Gastroesophageal sphincter (tissue), 3 donors: ENCODE measurements around the gene GOLGA8S.

Source experiments
- POLR2A ChIP-seq, 2 donors: fragments of 450-650 bp; IDR thresholded peaks; one replicate each; pipeline ENCODE4 v1.6.1; 2017; ENCODE audit warnings: antibody characterized with exemption in 2 of 2, mild to moderate bottlenecking in 2 of 2, moderate library complexity in 1 of 2
- TF ChIP-seq, protein P1 (sequence below), 4 experiments: fragments of 200-600 bp in 2 of 4; fragments of 450-650 bp in 2 of 4; sonication (generic) in 1 of 4; IDR thresholded peaks; one replicate each; pipeline ENCODE4 v1.5.1; 2017 to 2019; ENCODE audit warnings: antibody characterized with exemption in 4 of 4, mild to moderate bottlenecking in 2 of 4, moderate library complexity in 2 of 4

DNA sequence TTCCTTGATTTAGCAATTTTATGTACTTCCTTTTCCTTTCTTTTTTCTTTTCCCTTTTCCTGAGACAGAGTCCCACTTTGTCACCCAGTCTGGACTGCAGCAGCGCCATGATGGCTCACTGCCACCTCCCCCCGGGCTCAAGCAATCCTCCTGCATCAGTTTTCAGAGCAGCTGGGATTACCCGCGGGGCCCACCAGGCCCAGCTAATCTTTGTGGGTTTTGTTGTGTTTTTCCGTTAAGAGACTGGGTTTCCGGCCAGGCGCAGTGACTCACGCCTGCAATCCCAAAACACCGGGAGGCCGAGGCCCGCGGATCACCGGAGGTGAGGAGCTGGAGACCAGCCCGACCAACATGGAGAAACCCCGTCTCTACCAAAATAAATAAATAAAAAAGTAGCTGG is 17.7 kb downstream of the GOLGA8S start:
- TF ChIP-seq, protein P1, sequence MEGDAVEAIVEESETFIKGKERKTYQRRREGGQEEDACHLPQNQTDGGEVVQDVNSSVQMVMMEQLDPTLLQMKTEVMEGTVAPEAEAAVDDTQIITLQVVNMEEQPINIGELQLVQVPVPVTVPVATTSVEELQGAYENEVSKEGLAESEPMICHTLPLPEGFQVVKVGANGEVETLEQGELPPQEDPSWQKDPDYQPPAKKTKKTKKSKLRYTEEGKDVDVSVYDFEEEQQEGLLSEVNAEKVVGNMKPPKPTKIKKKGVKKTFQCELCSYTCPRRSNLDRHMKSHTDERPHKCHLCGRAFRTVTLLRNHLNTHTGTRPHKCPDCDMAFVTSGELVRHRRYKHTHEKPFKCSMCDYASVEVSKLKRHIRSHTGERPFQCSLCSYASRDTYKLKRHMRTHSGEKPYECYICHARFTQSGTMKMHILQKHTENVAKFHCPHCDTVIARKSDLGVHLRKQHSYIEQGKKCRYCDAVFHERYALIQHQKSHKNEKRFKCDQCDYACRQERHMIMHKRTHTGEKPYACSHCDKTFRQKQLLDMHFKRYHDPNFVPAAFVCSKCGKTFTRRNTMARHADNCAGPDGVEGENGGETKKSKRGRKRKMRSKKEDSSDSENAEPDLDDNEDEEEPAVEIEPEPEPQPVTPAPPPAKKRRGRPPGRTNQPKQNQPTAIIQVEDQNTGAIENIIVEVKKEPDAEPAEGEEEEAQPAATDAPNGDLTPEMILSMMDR (IDR thresholded peaks at IDR 0.05): no peak
- TF ChIP-seq POLR2A (IDR thresholded peaks at IDR 0.05): no peak
